Esophagus (tissue), 2 donors: ENCODE data around the gene SORCS2. TPM values are rescaled to one million over a fixed set of nuclear protein-coding genes. Genes with fewer than 3 reads are reported as not detected.

Source experiments
- H3K27ac ChIP-seq, 2 donors: one replicate each; pipeline ENCODE4 v1.5.1; 2013; ENCODE audit warnings: low read depth in 2 of 2, mild to moderate bottlenecking in 2 of 2, inconsistent platforms in 1 of 2, low read length in 1 of 2, moderate library complexity in 1 of 2
- H3K27me3 ChIP-seq, 2 donors: one replicate each; pipeline ENCODE4 v1.6.1; 2013; ENCODE audit warnings: low read length in 2 of 2, control low read depth in 1 of 2, mild to moderate bottlenecking in 1 of 2; ENCODE audit not compliant: insufficient read depth in 2 of 2, control insufficient read depth in 1 of 2
- H3K36me3 ChIP-seq, 2 donors: one replicate each; pipeline ENCODE4 v1.6.1; 2013; ENCODE audit warnings: low read length in 1 of 2; ENCODE audit not compliant: control insufficient read depth in 2 of 2, insufficient read depth in 2 of 2
- H3K4me1 ChIP-seq, 2 donors: one replicate each; pipeline ENCODE4 v1.6.1; 2013; ENCODE audit warnings: low read length in 1 of 2; ENCODE audit not compliant: control insufficient read depth in 2 of 2, insufficient read depth in 2 of 2
- H3K4me3 ChIP-seq, 2 donors: one replicate each; pipeline ENCODE4 v1.5.1; 2013; ENCODE audit warnings: low read length in 2 of 2, mild to moderate bottlenecking in 2 of 2, low read depth in 1 of 2, moderate library complexity in 1 of 2
- H3K9me3 ChIP-seq, 2 donors: one replicate each; pipeline ENCODE4 v1.6.1; 2013; ENCODE audit warnings: mild to moderate bottlenecking in 2 of 2, low read depth in 1 of 2, low read length in 1 of 2, moderate library complexity in 1 of 2; ENCODE audit not compliant: control insufficient read depth in 2 of 2, insufficient read depth in 1 of 2
- WGBS, 2 donors: extraction: QIAGEN DNeasy Blood & Tissue Kit; methylation state at CpG; one replicate each; pipeline ENCODE4 v1.1.7; 2013; 5-methylcytosine and 5-hydroxymethylcytosine counted together
- polyA plus RNA-seq, 2 donors: library from polyadenylated mRNA; stranded (reverse); fragments of 200-250 nt; gene quantifications; one replicate each; pipeline ENCODE4 v1.2.3, GENCODE V29; 2013
- donor health status: healthy with polysubstance abuse.
- donor health status: Bipolar disorder and iron deficiency.

Gene SORCS2
- polyA plus RNA-seq, 2 donors, result 1.1 to 1.2 TPM

- Histone ChIP-seq H3K4me3 (no peak overlapping the region), H3K27me3 (no peaks in the 10 kb centered on the region), H3K36me3 (no peaks in the 10 kb centered on the region), H3K27ac (no peak overlapping the region), H3K9me3 (no peaks in the 10 kb centered on the region), H3K4me1 (peaks cover 0 to 3% of the 10 kb centered on the region in 2 donors)
- 80 to 81% methylated on average over 7 of the region's 7 CpGs for WGBS, 2 donors
These were observed 101.9 kb downstream of the SORCS2 start for GRCh38 chr4:7294176-7294756.

- peaks cover 0 to 3% of the 10 kb centered on the region in 2 donors for H3K4me1 ChIP-seq
- H3K9me3 ChIP-seq, result no peaks in the 10 kb centered on the region
- WGBS, 2 donors, result 48 to 50% methylated on average over 22 of the region's 22 CpGs
- H3K27me3 ChIP-seq, result no peaks in the 10 kb centered on the region
- H3K36me3 ChIP-seq, result no peaks in the 10 kb centered on the region
- H3K4me3 ChIP-seq, result no peak overlapping the region
- no peak overlapping the region for H3K27ac ChIP-seq
These were observed 103.0 kb downstream of the SORCS2 start for GRCh38 chr4:7295197-7295910.

- Histone ChIP-seq H3K9me3 (no peaks in the 10 kb centered on the region), H3K4me3 (no peak overlapping the region), H3K36me3 (no peaks in the 10 kb centered on the region), H3K4me1 (peaks cover 0 to 2% of the 10 kb centered on the region in 2 donors), H3K27ac (no peak overlapping the region), H3K27me3 (no peaks in the 10 kb centered on the region)
- 53 to 54% methylated on average over 19 of the region's 19 CpGs for WGBS, 2 donors
These were observed 103.7 kb downstream of the SORCS2 start for GRCh38 chr4:7295911-7296660.

- Histone ChIP-seq H3K36me3 (no peaks in the 10 kb centered on the region), H3K9me3 (no peaks in the 10 kb centered on the region), H3K27ac (no peak overlapping the region), H3K4me3 (no peak overlapping the region), H3K4me1 (no peaks in the 10 kb centered on the region), H3K27me3 (no peaks in the 10 kb centered on the region)
- WGBS, 2 donors, result 82% methylated on average over 23 of the region's 23 CpGs
These were observed 104.5 kb downstream of the SORCS2 start for GRCh38 chr4:7296661-7297335.

GRCh38 chr4:7297374-7297773 is 105.0 kb downstream of the SORCS2 start:
- Histone ChIP-seq H3K9me3 (no peaks in the 10 kb centered on the region), H3K36me3 (no peaks in the 10 kb centered on the region), H3K27me3 (no peaks in the 10 kb centered on the region), H3K27ac (no peak overlapping the region), H3K4me3 (no peak overlapping the region), H3K4me1 (no peaks in the 10 kb centered on the region)
- WGBS, 2 donors, result 57 to 73% methylated on average over 9 of the region's 9 CpGs

GRCh38 chr4:7297881-7298280 is 105.5 kb downstream of the SORCS2 start:
- Histone ChIP-seq H3K27ac (no peak overlapping the region), H3K27me3 (no peaks in the 10 kb centered on the region), H3K4me1 (no peaks in the 10 kb centered on the region), H3K9me3 (no peaks in the 10 kb centered on the region), H3K36me3 (no peaks in the 10 kb centered on the region), H3K4me3 (no peak overlapping the region)
- 78 to 84% methylated on average over 8 of the region's 8 CpGs for WGBS, 2 donors

- H3K9me3 ChIP-seq, result no peaks in the 10 kb centered on the region
- no peaks in the 10 kb centered on the region for H3K36me3 ChIP-seq
- 68 to 84% methylated on average over 13 of the region's 13 CpGs for WGBS, 2 donors
- no peaks in the 10 kb centered on the region for H3K4me1 ChIP-seq
- H3K27ac ChIP-seq, result no peak overlapping the region
- no peak overlapping the region for H3K4me3 ChIP-seq
- no peaks in the 10 kb centered on the region for H3K27me3 ChIP-seq
These were observed 106.3 kb downstream of the SORCS2 start for GRCh38 chr4:7298619-7299009.

GRCh38 chr4:7299010-7299907 is 106.9 kb downstream of the SORCS2 start:
- no peaks in the 10 kb centered on the region for H3K36me3 ChIP-seq
- no peak overlapping the region for H3K27ac ChIP-seq
- 72 to 83% methylated on average over 30 of the region's 30 CpGs for WGBS, 2 donors
- H3K4me1 ChIP-seq, result no peaks in the 10 kb centered on the region
- H3K4me3 ChIP-seq, result no peak overlapping the region
- H3K27me3 ChIP-seq, result no peaks in the 10 kb centered on the region
- H3K9me3 ChIP-seq, result no peaks in the 10 kb centered on the region
